ENCODE data around the gene TBX20.
"Not testable (repeated sequence)": the region's sequence is repeated elsewhere in the genome, so short reads cannot be mapped to it uniquely, and the experiment has no call there.

The TBX20 gene

GRCh38 chr7:35220176-35220575 lies 33.7 kb downstream of the TBX20 start:
- not testable (repeated sequence) for DNase-seq (ENCODE audit: low spot score)

GRCh38 chr7:35216033-35216432 lies 37.9 kb downstream of the TBX20 start:
- DNase-seq (ENCODE audit: low spot score), result not testable (repeated sequence)

GRCh38 chr7:35215063-35215462 lies 38.8 kb downstream of the TBX20 start:
- not testable (repeated sequence) for DNase-seq (ENCODE audit: low spot score)

- not testable (repeated sequence) for DNase-seq (ENCODE audit: low spot score)
Observed at GRCh38 chr7:35206924-35207323, 47.0 kb downstream of the TBX20 start.

GRCh38 chr7:35204850-35205249 lies 49.0 kb downstream of the TBX20 start:
- DNase-seq (ENCODE audit: low spot score), result not testable (repeated sequence)

GRCh38 chr7:35204031-35204430 lies 49.9 kb downstream of the TBX20 start:
- DNase-seq (ENCODE audit: low spot score), result not testable (repeated sequence)

GRCh38 chr7:35202353-35202752 lies 51.5 kb downstream of the TBX20 start:
- not testable (repeated sequence) for DNase-seq (ENCODE audit: low spot score)

GRCh38 chr7:35200170-35200569 lies 53.7 kb downstream of the TBX20 start:
- DNase-seq (ENCODE audit: low spot score), result not testable (repeated sequence)

- not testable (repeated sequence) for DNase-seq (ENCODE audit: low spot score)
Observed at GRCh38 chr7:35198370-35199140, 55.3 kb downstream of the TBX20 start.

- DNase-seq (ENCODE audit: low spot score), result not testable (repeated sequence)
Observed at GRCh38 chr7:35191571-35191970, 62.3 kb downstream of the TBX20 start.

GRCh38 chr7:35190146-35190773 lies 63.6 kb downstream of the TBX20 start:
- DNase-seq (ENCODE audit: low spot score), result not testable (repeated sequence)

- not testable (repeated sequence) for DNase-seq (ENCODE audit: low spot score)
Observed at GRCh38 chr7:35186751-35187150, 67.1 kb downstream of the TBX20 start.

GRCh38 chr7:35185908-35186731 lies 67.8 kb downstream of the TBX20 start:
- no peak for DNase-seq (ENCODE audit: low spot score)

- not testable (repeated sequence) for DNase-seq (ENCODE audit: low spot score)
Observed at GRCh38 chr7:35185578-35185907, 68.4 kb downstream of the TBX20 start.

GRCh38 chr7:35184961-35185360 lies 68.9 kb downstream of the TBX20 start:
- not testable (repeated sequence) for DNase-seq (ENCODE audit: low spot score)

- DNase-seq (ENCODE audit: low spot score), result not testable (repeated sequence)
Observed at GRCh38 chr7:35183873-35184503, 69.9 kb downstream of the TBX20 start.

- not testable (repeated sequence) for DNase-seq (ENCODE audit: low spot score)
Observed at GRCh38 chr7:35180665-35181064, 73.2 kb downstream of the TBX20 start.

- DNase-seq (ENCODE audit: low spot score), result not testable (repeated sequence)
Observed at GRCh38 chr7:35173176-35173575, 80.7 kb downstream of the TBX20 start.

GRCh38 chr7:35172131-35172530 lies 81.8 kb downstream of the TBX20 start:
- DNase-seq (ENCODE audit: low spot score), result not testable (repeated sequence)

GRCh38 chr7:35167658-35168057 lies 86.2 kb downstream of the TBX20 start:
- DNase-seq (ENCODE audit: low spot score), result not testable (repeated sequence)

GRCh38 chr7:35167158-35167557 lies 86.7 kb downstream of the TBX20 start:
- DNase-seq (ENCODE audit: low spot score), result not testable (repeated sequence)

All from CD4-positive, alpha-beta T cell treated with Interleukin-6 at 100 ng/mL for 8 hours (primary cell).